HG03439 (cell line): ENCODE measurements around the gene OR4F29.
"Not testable (repeated sequence)": the region's sequence is repeated elsewhere in the genome, so short reads cannot be mapped to it uniquely, and the experiment has no call there.

Experiments
- ATAC-seq: cut with Tn5 transposase; IDR thresholded peaks from one replicate; pipeline ENCODE4 v1.9.1; 2021; ENCODE audit warnings: mild to moderate bottlenecking, moderate library complexity; ENCODE audit not compliant: unreplicated experiment

OR4F29 gene

GRCh38 chr1:451578-451977 is at the start of gene OR4F29:
TSS of gene OR4F29 (minus strand) at chr1:451678. CDS start at chr1:451678, 0 bp downstream.
- ATAC-seq, result not testable (repeated sequence)
